ENCODE data around the gene SERPINA4. TPM values are rescaled to one million over a fixed set of nuclear protein-coding genes. Genes with fewer than 3 reads are reported as not detected.

SERPINA4 gene
- total and polyA plus RNA-seq, 2 donors (not counting 3 experiments of a cell fraction or from before 2014, with no cell fraction given) = not detected

DNA sequence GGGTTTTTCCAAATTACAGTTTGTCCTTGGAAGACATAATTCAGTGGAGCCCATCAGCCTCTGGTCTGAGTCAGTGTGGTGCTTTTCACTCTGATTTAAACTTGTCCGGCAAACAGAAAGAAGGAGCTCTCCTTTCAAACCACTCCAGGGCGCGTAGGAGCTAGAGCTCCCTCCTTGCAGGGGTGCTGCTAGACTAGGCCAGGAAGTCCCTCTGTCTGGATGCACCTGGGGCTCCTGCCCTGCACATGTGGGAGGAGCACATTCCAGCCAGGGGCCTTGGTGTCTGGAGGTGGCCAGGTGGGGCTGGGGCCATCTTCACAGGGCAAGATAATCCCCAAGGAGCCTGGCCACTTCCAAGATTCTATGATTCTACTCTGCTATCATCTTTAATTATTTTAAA is 54.0 kb downstream of the SERPINA4 start:
- Histone ChIP-seq H3K9me1 (replicated peaks; ENCODE audit: control insufficient read depth, extremely low read depth, insufficient read depth, low read length) (no peaks in the 10 kb centered on the region), H4K20me1 (replicated peaks; ENCODE audit: control insufficient read depth, extremely low read depth, insufficient read depth, low read length) (no peaks in the 10 kb centered on the region), H3K9me3 (replicated peaks; ENCODE audit: control insufficient read depth, insufficient read depth, low read length) (no peaks in the 10 kb centered on the region), H3K4me3 (replicated peaks in 1 of 3; ENCODE audit: insufficient read depth in 1 of 3, low read depth in 1 of 3, low read length in 3 of 3) (no peak overlapping the region), H3K27me3 (ENCODE audit: control insufficient read depth in 2 of 2, insufficient read depth in 2 of 2, low read length in 2 of 2) (no peaks in the 10 kb centered on the region), H3K4me1 (ENCODE audit: control insufficient read depth, extremely low read depth, insufficient read depth, low read length) (no peaks in the 10 kb centered on the region), H3K9ac (replicated peaks; ENCODE audit: extremely low read depth, insufficient read depth, low read length) (no peak overlapping the region), H3K4me2 (ENCODE audit: insufficient read depth, low read length) (no peak overlapping the region), H3K79me2 (ENCODE audit: control insufficient read depth, insufficient read depth, low read length) (no peaks in the 10 kb centered on the region), H2AFZ (ENCODE audit: low read depth, low read length) (no peak overlapping the region), H3K27ac (ENCODE audit: insufficient read depth, low read depth, low read length) (no peak overlapping the region), H3K36me3 (ENCODE audit: control insufficient read depth in 2 of 2, extremely low read depth in 1 of 2, insufficient read depth in 2 of 2, low read length in 2 of 2) (no peaks in the 10 kb centered on the region)
- dilution Hi-C loops (cut with MboI; ENCODE audit: extremely low pct_ligation_motif_present, low sequenced_read_pairs) = no loop called here
- ChIA-PET CTCF (no interaction called here), POLR2A (no interaction called here)
- no TSS peak for BruUV-seq (replicated peaks)
- DNase-seq (ENCODE audit: low read depth, low spot score) (no peak), FAIRE-seq (no peak)
- intact Hi-C loops (cut with micrococcal nuclease) = no loop called here
- TF ChIP-seq JUN (IDR thresholded peaks at IDR 0.05; ENCODE audit: borderline replicate concordance, insufficient read depth, insufficient read length, low read depth) (no peak), POLR2A (IDR thresholded peaks at IDR 0.05; ENCODE audit: low read depth, low read length) (no peak), POLR2AphosphoS5 (IDR thresholded peaks at IDR 0.05; ENCODE audit: insufficient read depth, low read depth, low read length) (no peak), MYC (IDR thresholded peaks at IDR 0.05; ENCODE audit: low read depth, low read length) (no peak), GATA2 (IDR thresholded peaks at IDR 0.05; ENCODE audit: insufficient read depth, insufficient read length, low read depth, low read length) (no peak), FOS (IDR thresholded peaks at IDR 0.05; ENCODE audit: borderline replicate concordance, insufficient read depth, low read length) (no peak), EZH2 (IDR thresholded peaks at IDR 0.05; ENCODE audit: borderline replicate concordance, low read depth, low read length, severe bottlenecking) (no peak)
- TF ChIP-seq, protein P1, sequence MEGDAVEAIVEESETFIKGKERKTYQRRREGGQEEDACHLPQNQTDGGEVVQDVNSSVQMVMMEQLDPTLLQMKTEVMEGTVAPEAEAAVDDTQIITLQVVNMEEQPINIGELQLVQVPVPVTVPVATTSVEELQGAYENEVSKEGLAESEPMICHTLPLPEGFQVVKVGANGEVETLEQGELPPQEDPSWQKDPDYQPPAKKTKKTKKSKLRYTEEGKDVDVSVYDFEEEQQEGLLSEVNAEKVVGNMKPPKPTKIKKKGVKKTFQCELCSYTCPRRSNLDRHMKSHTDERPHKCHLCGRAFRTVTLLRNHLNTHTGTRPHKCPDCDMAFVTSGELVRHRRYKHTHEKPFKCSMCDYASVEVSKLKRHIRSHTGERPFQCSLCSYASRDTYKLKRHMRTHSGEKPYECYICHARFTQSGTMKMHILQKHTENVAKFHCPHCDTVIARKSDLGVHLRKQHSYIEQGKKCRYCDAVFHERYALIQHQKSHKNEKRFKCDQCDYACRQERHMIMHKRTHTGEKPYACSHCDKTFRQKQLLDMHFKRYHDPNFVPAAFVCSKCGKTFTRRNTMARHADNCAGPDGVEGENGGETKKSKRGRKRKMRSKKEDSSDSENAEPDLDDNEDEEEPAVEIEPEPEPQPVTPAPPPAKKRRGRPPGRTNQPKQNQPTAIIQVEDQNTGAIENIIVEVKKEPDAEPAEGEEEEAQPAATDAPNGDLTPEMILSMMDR (IDR thresholded peaks at IDR 0.05; ENCODE audit: extremely low read depth in 1 of 2, insufficient read depth in 1 of 2, low read depth in 1 of 2, low read length in 2 of 2) = no peak
- TF ChIP-seq, protein P2, sequence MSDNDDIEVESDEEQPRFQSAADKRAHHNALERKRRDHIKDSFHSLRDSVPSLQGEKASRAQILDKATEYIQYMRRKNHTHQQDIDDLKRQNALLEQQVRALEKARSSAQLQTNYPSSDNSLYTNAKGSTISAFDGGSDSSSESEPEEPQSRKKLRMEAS (IDR thresholded peaks at IDR 0.05; ENCODE audit: insufficient read depth, insufficient read length) = no peak

Data from endothelial cell of umbilical vein (primary cell).